Right lobe of liver (tissue), 6 donors: ENCODE data around the gene RNASEH2C. TPM values are rescaled to one million over a fixed set of nuclear protein-coding genes. Genes with fewer than 3 reads are reported as not detected.
"Not testable (repeated sequence)": the region's sequence is repeated elsewhere in the genome, so short reads cannot be mapped to it uniquely, and the experiment has no call there.

ENCODE experiments used
- ATAC-seq, 4 donors: fragments of 200-7000 bp; cut with Tn5 transposase; one replicate each; pipeline ENCODE4 v1.9.1; 2020; ENCODE audit warnings: mild to moderate bottlenecking in 4 of 4, moderate library complexity in 4 of 4
- DNase-seq, 3 donors: peaks; one replicate each; pipeline ENCODE4 v3.0.0-alpha.2; 2020
- H3K27ac ChIP-seq, 3 donors: fragments of 200-600 bp; one replicate each; pipeline ENCODE4 v1.8.0; 2022
- H3K27me3 ChIP-seq, 2 donors: fragments of 200-600 bp; one replicate each; pipeline ENCODE4 v1.8.0; 2022
- H3K36me3 ChIP-seq, 4 donors: fragments of 200-600 bp; sonication (generic) in 1 of 4; one replicate each; pipeline versions ENCODE4 v1.5.1 to v1.8.0; 2017 to 2022; ENCODE audit warnings: control low read depth in 1 of 4
- H3K4me1 ChIP-seq, 4 donors: fragments of 200-600 bp; sonication (generic) in 1 of 4; one replicate each; pipeline versions ENCODE4 v1.5.1 to v1.8.0; 2017 to 2022; ENCODE audit warnings: control low read depth in 1 of 4
- H3K4me3 ChIP-seq, 3 donors: fragments of 200-600 bp; one replicate each; pipeline ENCODE4 v1.8.0; 2022
- H3K9me3 ChIP-seq, 4 donors: fragments of 200-600 bp; sonication (generic) in 1 of 4; one replicate each; pipeline versions ENCODE4 v1.5.1 to v1.8.0; 2017 to 2022; ENCODE audit warnings: control low read depth in 1 of 4
- CTCF ChIP-seq, 4 donors: fragments of 200-600 bp in 3 of 4; fragments of 450-650 bp in 1 of 4; IDR thresholded peaks; one replicate each; pipeline versions ENCODE4 v1.5.1 to v1.8.0; 2016 to 2022; ENCODE audit warnings: antibody characterized with exemption in 4 of 4, mild to moderate bottlenecking in 2 of 4
- POLR2A ChIP-seq: fragments of 450-650 bp; IDR thresholded peaks from one replicate; pipeline ENCODE4 v1.6.1; 2017; ENCODE audit warnings: antibody characterized with exemption, mild to moderate bottlenecking
- WGBS: methylation state at CpG from one replicate; pipeline ENCODE4 v1.1.6; 2018; ENCODE audit warnings: low coverage, low lambda C conversion rate; ENCODE audit not compliant: insufficient coverage; ENCODE audit errors: missing lambda C conversion rate; 5-methylcytosine and 5-hydroxymethylcytosine counted together
- intact Hi-C, 2 donors: fragments of 100-400 bp; cut with DNase I; formaldehyde crosslinking; loops; one replicate each; pipeline versions ENCODE4 v1.11.2 to v1.14.1; 2022
- long read RNA-seq: library from polyadenylated mRNA; unstranded; transcript quantifications from one replicate; pipeline ENCODE4 v2.0.0, GENCODE V29; 2019
- total RNA-seq, 6 experiments: library from RNA; depleted of rRNA in 2 of 6; stranded (reverse); fragments of >200 nt in 2 of 6; fragmentation: NEBNext Ultra II Directional in 3 of 6; extraction: Animal tissue kit (Norgen Biotek cat#: 25700) in 3 of 6; gene quantifications; one replicate each; pipeline versions ENCODE4 v1.1.0 to v1.2.4, GENCODE V29; 2016 to 2023
- donor health status: DM: no; HTN: yes; CAD: no.
- donor health status: DM: no; HTN: no; CAD: no.
- donor health status: DM: no; HTN: no; CAD: no.
- donor health status: DM: no; HTN: yes; CAD: no.
- donor health status: DM: no; HTN: yes; CAD: no.

The RNASEH2C gene
- total RNA-seq: 10 to 100 TPM; 16.8 to 39.1 (median 26.1) TPM
- long read RNA-seq, transcript RNASEH2C-203 (3 exons, 2,798 nt): minor isoform, 5 of 25 reads
- long read RNA-seq, transcript RNASEH2C-201 (4 exons, 2,794 nt): major isoform, 19 of 25 reads
- long read RNA-seq, partial matches to known transcripts: 0 of 25 reads
- long read RNA-seq, other reads (novel, unspliced or antisense): 1 of 25 reads

GRCh38 chr11:65720211-65720934, at the start of gene RNASEH2C:
RNASEH2C (minus strand) TSS chr11:65720798; CDS start chr11:65720758, 40 bp downstream.
- TF ChIP-seq CTCF (IDR thresholded peaks at IDR 0.05) (peak in 1 of 4 donors; percentile 15), POLR2A (peak; percentile 83)
- Histone ChIP-seq H3K9me3 (no peaks in the 10 kb centered on the region), H3K27ac (peak within 1 kb of the TSS; percentile 64 to 71 (median 68)), H3K4me3 (peak within 1 kb of the TSS; percentile 80 to 90 (median 89)), H3K27me3 (no peaks in the 10 kb centered on the region), H3K36me3 (peaks cover 0 to 39% (median 13%) of the 10 kb centered on the region in 4 donors), H3K4me1 (peaks cover 0 to 13% (median 6%) of the 10 kb centered on the region in 4 donors)
- 0% methylated on average over 26 of the region's 76 CpGs for WGBS
- ATAC-seq (peak; percentile 94 to 97 (median 96)), DNase-seq (peak; percentile 88 to 90 (median 89))
- intact Hi-C loops: no loop called here

- intact Hi-C loops, H3K4me1 ChIP-seq, ATAC-seq, H3K27ac ChIP-seq, H3K36me3 ChIP-seq, H3K27me3 ChIP-seq, H3K4me3 ChIP-seq, DNase-seq, H3K9me3 ChIP-seq: not testable (repeated sequence)
- WGBS: no CpG with 5 or more reads among the region's 5 CpGs
Observed at GRCh38 chr11:65767806-65768205, 47.2 kb upstream of the RNASEH2C start.

GRCh38 chr11:65767406-65767805, 46.8 kb upstream of the RNASEH2C start:
- WGBS: 46% methylated on average over 6 of the region's 10 CpGs
- no peak for ATAC-seq
- H3K36me3 ChIP-seq: no peaks in the 10 kb centered on the region
- H3K27ac ChIP-seq: no peak overlapping the region
- H3K4me1 ChIP-seq: no peaks in the 10 kb centered on the region
- H3K27me3 ChIP-seq: no peaks in the 10 kb centered on the region
- H3K9me3 ChIP-seq: no peaks in the 10 kb centered on the region
- intact Hi-C loops: no loop called here
- no peak for TF ChIP-seq POLR2A
- TF ChIP-seq CTCF (IDR thresholded peaks at IDR 0.05): no peak
- H3K4me3 ChIP-seq: no peak overlapping the region
- DNase-seq: no peak

- no peaks in the 10 kb centered on the region for H3K27me3 ChIP-seq
- H3K27ac ChIP-seq: no peak overlapping the region
- no peaks in the 10 kb centered on the region for H3K36me3 ChIP-seq
- DNase-seq: no peak
- intact Hi-C loops: no loop called here
- no peaks in the 10 kb centered on the region for H3K4me1 ChIP-seq
- H3K4me3 ChIP-seq: no peak overlapping the region
- TF ChIP-seq CTCF (IDR thresholded peaks at IDR 0.05): no peak
- no peak for TF ChIP-seq POLR2A
- 51% methylated on average over 7 of the region's 7 CpGs for WGBS
- no peaks in the 10 kb centered on the region for H3K9me3 ChIP-seq
- no peak for ATAC-seq
Observed at GRCh38 chr11:65766535-65766934, 45.9 kb upstream of the RNASEH2C start.

GRCh38 chr11:65764434-65764833, 43.8 kb upstream of the RNASEH2C start:
- Histone ChIP-seq H3K27ac (no peak overlapping the region), H3K9me3 (no peaks in the 10 kb centered on the region), H3K4me3 (no peak overlapping the region), H3K4me1 (no peaks in the 10 kb centered on the region), H3K36me3 (no peaks in the 10 kb centered on the region), H3K27me3 (no peaks in the 10 kb centered on the region)
- intact Hi-C loops: no loop called here
- ATAC-seq (no peak), DNase-seq (no peak)
- WGBS: 53% methylated on average over 5 of the region's 5 CpGs
- TF ChIP-seq POLR2A: no peak
- no peak for TF ChIP-seq CTCF (IDR thresholded peaks at IDR 0.05)

- ATAC-seq, intact Hi-C loops: not testable (repeated sequence)
Observed at GRCh38 chr11:65762816-65763215, 42.2 kb upstream of the RNASEH2C start.

GRCh38 chr11:65762169-65762568, 41.6 kb upstream of the RNASEH2C start:
- ATAC-seq, H3K4me3 ChIP-seq, H3K27me3 ChIP-seq, H3K36me3 ChIP-seq, H3K4me1 ChIP-seq, H3K9me3 ChIP-seq, H3K27ac ChIP-seq, intact Hi-C loops, DNase-seq: not testable (repeated sequence)
- 51% methylated on average over 3 of the region's 5 CpGs for WGBS

More at GRCh38 chr11:65762816-65763215, 42.2 kb upstream of the RNASEH2C start:
- not testable (repeated sequence) for H3K27ac ChIP-seq, H3K4me3 ChIP-seq, H3K9me3 ChIP-seq, H3K27me3 ChIP-seq, H3K4me1 ChIP-seq, H3K36me3 ChIP-seq, DNase-seq
- WGBS: no CpG with 5 or more reads among the region's 29 CpGs
